T-helper 22 cell (primary cell): ENCODE measurements around the gene PAFAH1B1.
"Not testable (repeated sequence)": the region's sequence is repeated elsewhere in the genome, so short reads cannot be mapped to it uniquely, and the experiment has no call there.

Source experiments
- DNase-seq: peaks from one replicate; pipeline ENCODE4 v3.0.0-alpha.2; 2020; ENCODE audit warnings: low read depth

Gene PAFAH1B1

GRCh38 chr17:2594722-2595599 lies 1.5 kb downstream of the PAFAH1B1 start:
- no peak for DNase-seq

- DNase-seq: no peak
These were observed 2.3 kb downstream of the PAFAH1B1 start for GRCh38 chr17:2595716-2596115.

DNA sequence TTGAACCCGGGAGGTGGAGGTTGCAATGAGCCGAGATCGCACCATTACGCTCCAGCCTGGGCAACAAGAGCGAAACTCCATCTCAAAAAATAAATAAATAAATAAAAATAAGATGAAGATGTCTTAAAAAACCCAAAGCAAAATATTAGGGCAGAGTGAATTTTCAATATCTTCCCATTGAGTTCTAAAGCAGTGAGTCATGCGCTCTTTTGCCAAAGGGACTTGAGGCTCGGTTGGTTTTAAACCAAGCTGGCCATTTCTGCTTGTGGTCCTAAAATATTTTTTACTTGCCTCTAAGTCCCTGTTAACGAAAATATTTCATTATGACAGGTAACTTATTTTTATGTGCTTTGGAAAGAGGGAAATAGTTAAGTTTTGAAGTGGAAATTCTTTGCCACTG lies 4.7 kb downstream of the PAFAH1B1 start:
- no peak for DNase-seq

DNA sequence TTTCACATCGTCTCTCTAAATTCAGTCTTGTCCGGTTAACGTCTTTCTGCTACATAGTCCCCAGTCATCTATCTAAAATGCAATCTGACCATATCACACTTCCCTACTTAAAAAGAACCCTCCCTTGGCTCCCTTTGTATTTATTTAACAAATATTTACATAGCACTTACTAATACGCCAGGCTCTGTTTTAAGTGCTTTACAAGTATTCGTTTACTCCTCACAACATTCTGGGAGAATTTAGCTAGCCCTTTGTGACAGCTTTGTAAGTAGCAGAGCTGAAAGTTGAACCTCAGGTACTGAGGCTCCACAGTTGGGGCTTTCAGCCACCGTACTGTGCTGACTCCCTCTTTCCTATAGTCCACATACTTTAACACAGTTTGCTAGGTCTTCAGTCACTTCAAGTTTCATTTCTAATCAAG lies 9.2 kb downstream of the PAFAH1B1 start:
- DNase-seq: no peak

GRCh38 chr17:2608350-2608913 lies 15.0 kb downstream of the PAFAH1B1 start:
- DNase-seq: no peak

DNA sequence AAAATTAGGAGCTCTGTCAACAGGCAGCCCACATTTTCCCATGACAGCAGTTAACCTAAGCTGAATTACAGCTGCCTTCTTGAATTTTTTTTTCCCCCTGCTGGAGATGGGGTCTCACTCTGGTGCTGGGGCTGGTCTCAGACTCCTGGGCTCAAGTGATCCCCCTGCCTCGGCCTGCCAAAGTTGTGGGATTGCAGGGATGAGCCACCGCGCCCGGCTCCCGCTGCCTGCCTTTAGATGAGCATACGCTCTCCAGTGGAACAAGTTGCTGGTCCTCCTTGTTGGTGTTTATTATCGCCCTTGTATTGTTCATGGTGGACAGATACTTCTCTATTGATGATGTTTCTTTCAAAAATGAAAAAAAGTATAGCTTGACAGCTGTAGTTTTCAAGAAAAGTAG lies 15.6 kb downstream of the PAFAH1B1 start:
- no peak for DNase-seq

DNA sequence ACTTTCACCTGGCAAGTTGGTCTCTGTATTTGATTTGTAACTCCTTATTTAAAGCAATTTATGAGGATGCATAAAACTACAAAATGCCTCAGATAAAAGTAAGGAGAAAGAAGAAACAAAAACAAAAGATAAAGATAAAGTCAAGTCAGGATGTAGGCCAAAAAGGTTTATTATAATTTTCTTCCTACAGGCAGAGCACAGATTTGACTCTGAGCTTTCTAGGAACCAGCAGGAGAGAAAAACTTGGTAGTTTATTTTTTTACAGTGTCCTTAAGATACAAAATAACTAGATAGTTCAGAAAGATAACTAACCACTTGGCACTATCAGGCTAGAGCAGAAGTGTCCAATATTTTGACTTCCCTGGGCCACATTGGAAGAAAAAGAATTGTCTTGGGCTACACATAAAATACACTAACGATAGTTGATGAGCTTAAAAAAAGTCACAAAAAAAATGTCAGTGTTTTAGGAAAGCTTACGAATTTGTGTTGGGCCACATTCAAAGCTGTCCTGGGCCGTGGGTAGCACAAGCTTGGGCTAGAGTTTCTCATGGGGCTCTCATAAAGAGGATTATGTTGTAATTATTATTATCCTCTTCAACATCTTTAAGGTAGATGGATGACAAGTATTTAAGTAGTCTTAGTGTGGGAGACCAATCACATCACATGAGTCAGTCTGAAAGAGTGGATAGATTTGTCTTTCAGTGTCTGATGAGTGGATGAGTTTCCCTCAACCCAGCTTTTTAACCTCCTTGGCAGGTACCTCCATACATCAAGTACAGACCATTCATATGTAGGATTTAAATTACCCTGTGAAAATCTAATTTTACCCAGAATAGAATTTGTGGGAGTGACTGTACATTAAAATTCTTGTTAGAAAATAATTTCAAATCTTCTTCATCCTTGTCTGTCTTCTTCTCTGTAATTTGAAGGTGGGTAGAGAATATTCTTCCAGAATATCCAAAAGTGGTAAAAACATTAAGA lies 17.0 kb downstream of the PAFAH1B1 start:
- DNase-seq: no peak

GRCh38 chr17:2611627-2612026 lies 18.2 kb downstream of the PAFAH1B1 start:
- no peak for DNase-seq

GRCh38 chr17:2612630-2613029 lies 19.2 kb downstream of the PAFAH1B1 start:
- no peak for DNase-seq

DNA sequence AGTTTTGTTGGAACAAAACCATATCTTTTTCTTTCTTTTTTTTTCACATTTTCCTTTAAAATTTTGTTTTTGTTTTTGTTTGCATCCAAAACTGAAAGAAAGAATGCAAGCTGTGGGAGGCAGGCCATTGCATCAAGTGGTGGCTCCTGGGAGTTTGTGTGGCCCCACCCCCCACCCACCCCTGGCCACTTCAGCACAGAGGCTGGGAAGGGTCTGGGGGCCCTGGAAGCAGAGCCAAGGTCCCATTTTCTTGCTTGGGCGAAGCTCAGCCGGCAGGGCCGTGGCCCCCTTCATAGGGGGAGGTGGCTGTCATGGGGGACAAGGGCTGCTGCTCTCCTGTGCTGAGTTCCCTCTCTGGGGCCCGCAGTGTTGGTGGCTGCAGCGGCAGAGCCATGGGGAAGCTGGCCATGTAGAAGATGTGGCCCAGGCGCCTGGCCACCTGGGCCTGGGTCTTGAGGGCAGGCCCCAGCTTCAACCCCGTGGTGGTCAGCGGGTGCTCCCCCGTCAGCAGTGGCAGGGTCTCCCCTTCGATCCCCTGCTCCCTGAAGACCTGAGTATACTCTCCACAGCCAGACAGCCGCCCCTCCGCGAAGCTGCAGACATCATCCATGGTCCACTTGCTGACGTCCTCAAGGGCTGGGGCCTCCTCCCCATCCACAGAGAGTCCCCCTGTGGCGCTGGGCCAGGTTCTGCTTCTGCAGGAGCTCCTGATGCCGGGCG lies 19.8 kb downstream of the PAFAH1B1 start:
- DNase-seq: no peak

DNA sequence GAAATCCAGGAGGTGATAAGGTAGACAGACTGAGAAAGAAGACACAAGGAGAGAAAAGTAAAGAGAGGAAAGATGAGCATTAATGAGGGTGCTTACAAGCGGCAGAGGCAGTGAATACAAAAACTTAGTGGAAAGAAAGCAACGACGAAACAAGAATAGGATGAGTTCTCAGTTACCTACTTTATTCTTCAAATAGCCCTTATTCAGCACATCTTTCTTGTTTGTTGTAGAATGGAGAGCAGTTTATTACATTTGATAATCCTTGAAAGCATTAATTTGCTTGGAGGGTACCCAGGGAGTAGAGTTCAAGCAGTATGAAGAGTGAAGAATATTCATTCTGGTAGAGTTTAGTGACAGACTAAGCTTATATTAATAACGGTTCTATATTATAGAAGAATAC lies 22.4 kb downstream of the PAFAH1B1 start:
- DNase-seq: no peak

GRCh38 chr17:2621241-2621640 lies 27.8 kb downstream of the PAFAH1B1 start:
- DNase-seq: no peak

DNA sequence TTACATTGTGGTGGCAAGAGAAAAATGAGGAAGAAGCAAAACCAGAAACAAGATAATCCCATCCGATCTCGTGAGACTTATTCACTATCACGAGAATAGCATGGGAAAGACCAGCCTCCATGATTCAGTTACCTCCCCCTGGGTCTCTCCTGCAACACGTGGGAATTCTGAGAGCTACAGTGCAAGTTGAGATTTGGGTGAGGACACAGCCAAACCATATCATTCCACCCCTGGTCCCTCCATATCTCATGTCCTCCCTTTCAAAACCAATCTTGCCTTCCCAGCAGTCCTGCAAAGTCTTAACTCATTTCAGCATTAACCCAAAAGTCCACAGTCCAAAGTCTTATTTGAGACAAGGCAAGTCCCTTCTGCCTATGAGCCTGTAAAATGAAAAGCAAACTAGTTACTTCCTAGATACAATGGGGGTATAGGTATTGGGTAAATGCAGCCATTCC lies 28.5 kb downstream of the PAFAH1B1 start:
- not testable (repeated sequence) for DNase-seq

GRCh38 chr17:2622721-2623301 lies 29.4 kb downstream of the PAFAH1B1 start:
- DNase-seq: not testable (repeated sequence)

DNA sequence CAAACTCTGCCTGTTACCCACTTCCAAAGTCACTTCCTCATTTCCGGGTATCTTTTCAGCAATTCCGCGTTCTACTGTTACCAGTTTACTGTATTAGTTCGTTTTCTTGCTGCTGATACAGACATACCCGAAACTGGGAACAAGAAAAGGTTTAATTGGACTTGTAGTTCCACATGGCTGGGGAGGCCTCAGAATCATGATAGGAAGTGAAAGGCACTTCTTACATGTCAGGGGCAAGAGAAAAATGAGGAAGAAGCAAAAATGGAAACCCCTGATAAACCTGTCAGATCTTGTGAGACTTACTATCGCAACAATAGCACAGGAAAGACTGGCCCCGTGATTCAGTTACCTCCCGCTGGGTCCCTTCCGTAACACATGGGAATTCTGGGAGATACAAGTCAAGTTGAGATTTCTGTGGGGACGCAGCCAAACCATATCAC lies 30.9 kb downstream of the PAFAH1B1 start:
- DNase-seq: no peak

DNA sequence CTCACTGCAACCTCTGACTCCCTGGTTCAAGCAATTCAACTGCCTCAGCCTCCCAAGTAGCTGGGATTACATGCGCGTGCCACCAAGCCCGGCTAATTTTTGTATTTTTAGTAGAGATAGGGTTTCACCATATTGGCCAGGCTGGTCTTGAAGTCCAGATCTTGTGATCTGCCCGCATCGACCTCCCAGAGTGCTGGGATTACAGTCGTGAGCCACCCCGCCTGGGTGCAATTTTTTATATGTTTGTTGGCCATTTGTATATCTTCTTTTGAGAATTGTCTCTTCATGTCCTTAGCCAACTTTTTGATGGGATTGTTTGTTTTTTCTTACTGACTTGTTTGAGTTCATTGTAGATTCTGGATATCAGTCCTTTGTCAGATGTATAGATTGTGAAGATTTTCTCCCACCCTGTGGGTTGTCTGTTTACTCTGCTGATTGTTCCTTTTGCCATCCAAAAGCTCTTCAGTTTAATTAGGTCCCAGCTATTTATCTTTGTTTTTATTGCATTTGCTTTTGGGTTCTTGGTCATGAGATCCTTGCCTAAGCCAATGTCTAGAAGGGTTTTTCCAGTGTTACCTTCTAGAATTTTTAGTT lies 33.3 kb downstream of the PAFAH1B1 start:
- DNase-seq: not testable (repeated sequence)

DNA sequence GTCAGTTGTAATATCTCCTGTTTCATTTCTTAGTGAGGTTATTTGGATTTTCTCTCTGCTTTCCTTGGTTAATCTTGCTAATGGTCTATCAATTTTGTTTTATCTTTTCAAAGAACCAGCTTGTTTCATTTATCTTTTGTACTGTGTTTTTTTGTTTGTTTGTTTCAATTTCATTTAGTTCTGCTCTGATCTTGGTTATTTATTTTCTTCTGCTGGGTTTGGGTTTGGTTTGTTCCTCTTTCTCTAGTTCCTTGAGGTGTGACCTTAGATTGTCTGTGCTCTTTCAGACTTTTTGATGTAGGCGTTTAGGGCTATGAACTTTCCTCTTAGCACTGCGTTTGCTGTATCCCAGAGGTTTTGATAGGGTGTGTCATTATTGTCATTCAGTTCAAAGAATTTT lies 35.5 kb downstream of the PAFAH1B1 start:
- not testable (repeated sequence) for DNase-seq

- no peak for DNase-seq
These were observed 37.8 kb downstream of the PAFAH1B1 start for GRCh38 chr17:2631211-2631610.

DNA sequence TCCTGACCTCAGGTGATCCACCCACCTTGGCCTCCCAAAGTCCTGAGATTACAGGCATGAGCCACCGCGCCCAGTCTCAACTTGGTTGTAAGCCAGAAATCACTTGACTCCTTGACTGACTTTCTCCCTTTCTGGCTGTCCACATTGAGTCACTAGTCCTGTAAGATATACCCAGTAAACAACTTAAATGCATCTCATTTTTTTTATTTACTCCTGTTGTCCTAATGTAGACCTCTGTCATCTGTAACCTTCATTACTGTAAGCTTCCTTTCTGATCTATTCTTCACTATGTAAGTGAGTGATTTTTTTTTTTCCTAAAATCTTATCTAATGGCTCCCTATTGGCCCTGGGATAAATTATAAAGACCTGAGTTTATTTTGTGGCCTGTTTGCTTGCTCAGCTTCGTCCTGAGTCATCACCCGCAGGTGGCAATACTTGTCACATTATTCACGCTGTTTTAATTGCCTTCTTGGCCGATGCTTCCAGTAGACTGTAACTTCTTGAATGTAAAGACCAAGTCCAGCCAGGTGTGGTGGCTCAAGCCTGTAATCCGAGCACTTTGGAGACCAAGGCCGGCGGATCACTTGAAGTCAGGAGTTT lies 41.0 kb downstream of the PAFAH1B1 start:
- DNase-seq: no peak

- DNase-seq: no peak
These were observed 41.8 kb downstream of the PAFAH1B1 start for GRCh38 chr17:2635241-2635640.
